Activated CD4-positive, alpha-beta T cell treated with anti-CD3 and anti-CD28 coated beads, Interleukin-10, Interleukin-2, amounts not matched to agents 100 ng/mL and 50 ng/mL, durations not matched to agents 16 hours and 8 hours (primary cell): ENCODE results near the gene ANKS4B.
A peak's percentile ranks its signal among the peaks of the same experiment; 100 is the strongest.
"Not testable (repeated sequence)": the region's sequence is repeated elsewhere in the genome, so short reads cannot be mapped to it uniquely, and the experiment has no call there.

ENCODE experiments used
- DNase-seq: peaks from one replicate; pipeline ENCODE4 v3.0.0-alpha.2; 2020

The ANKS4B gene

DNA sequence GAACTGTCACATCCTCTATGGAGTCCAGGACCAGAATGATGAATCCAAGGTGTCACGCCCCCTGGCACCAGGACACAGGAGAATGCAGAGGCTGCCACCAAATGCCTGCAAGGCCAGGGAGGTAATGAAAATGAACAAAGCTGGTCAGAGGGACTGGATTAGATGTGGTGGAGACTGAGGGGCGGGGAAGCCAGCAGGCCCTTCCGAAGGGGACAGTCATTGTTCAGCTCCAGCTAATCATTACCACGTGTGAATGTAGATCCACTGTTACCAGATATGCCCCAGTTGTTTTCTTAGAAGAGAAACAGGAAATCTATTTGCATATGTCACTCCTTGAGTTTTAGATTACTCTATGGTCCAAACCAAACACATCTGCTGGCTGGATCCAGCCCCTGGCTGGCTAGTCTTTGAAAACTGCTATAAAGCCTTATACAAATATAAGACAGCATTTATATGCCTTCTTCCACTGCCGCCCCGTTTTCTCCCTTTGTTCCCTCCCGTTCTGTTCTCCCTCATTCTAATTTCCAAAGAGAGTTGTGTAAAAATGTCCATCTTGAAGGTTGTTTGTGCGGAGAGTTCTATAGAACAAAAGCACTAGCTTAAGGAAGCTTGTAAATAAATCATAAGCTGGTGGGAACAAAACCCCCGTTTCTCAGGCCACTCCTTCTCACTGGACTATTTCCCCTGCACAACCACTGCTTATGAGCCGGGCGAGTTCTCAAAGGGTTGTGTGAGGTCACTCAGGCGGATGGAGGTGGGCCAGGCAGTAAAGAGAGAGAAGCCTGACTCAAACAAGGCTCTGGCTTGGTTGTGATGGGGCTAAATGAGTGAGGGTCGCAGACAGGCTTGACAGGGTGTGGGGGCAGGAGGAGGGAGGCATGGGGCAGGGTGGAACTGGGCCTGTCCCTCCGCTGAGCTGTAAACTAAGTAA lies 30.4 kb downstream of the ANKS4B start:
- DNase-seq, result no peak

DNA sequence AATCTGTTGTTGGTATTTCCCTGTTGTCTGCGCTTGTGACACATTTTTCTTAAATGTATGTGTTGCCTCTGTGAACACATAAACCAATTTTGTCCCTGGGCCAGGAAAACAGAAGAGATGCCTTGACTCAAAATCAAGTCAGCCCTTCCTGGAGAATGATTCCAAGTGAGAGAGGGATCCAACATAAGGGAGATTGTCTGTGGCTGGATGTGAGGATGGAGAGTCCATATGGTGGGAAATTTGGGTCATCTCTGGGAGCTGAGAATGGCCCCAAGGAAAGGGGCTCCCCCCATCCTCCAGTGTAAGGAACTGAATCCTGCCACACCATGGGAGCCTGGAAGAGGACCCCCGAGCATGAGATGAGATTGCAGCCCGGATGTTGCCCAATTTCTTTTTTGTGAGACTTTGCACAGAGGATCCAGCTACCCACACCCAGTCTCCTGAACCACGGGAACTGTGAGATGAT lies 31.1 kb downstream of the ANKS4B start:
- no peak for DNase-seq

GRCh38 chr16:21265104-21265837 lies 31.8 kb downstream of the ANKS4B start:
- no peak for DNase-seq

GRCh38 chr16:21267298-21267697 lies 33.8 kb downstream of the ANKS4B start:
- no peak for DNase-seq

GRCh38 chr16:21268236-21268635 lies 34.7 kb downstream of the ANKS4B start:
- no peak for DNase-seq

DNA sequence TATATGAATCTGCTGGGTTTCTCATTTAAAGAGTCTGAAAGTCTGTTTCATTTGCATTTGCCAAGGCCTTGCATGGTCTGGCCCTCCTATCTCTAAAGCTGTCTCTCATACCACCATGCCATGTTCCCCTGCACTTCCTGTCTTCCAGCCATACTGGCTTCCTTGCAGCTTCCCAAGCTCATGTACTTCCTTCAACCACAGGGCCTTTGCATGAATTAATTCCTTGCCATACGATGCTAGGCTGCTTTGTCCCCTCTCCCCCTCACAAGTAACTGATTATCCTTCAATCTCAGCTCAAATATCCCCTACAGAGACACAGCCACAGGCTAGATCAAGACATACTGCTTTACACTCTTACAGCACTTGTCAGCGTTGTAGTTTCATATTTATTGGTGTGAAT lies 38.8 kb downstream of the ANKS4B start:
- DNase-seq, result no peak

DNA sequence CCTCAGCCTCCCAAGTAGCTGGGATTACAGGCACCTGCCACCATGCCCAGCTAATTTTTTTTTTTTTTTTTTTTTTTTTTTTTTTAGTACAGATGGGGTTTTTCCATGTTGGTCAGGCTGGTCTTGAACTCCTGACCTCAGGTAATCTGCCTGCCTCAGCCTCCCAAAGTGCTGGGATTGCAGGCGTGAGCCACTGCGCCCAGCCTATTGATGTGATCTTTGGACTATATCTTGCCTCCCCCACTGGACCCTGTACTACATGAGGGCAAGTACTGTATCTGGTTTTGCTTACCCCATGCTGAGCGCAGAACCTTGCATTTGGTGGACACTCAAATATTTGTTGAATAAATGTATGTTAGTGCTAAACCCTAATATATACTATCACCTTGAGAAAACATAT lies 39.3 kb downstream of the ANKS4B start:
- not testable (repeated sequence) for DNase-seq

GRCh38 chr16:21274172-21274726 lies 40.8 kb downstream of the ANKS4B start:
- no peak for DNase-seq

DNA sequence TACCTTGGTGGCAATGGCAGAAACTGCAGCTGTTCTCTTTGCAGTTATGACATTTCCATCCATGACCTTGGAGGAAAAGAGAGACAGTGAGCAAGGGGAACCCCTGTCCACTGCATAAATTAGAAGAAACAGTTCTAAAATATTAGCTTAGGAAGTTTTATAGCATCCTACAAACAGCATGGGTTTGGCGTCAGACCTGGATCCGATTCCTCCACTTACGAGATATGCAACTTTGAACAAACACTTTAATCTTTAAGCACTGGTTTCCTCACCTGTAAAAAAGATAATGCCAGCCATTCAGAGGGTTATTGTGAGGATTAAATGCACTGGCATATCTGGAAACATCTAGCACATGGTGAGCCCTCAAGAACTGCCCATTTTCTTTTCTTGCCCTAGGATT lies 42.0 kb downstream of the ANKS4B start:
- no peak for DNase-seq

- no peak for DNase-seq
Observed at GRCh38 chr16:21276090-21276489, 42.6 kb downstream of the ANKS4B start.

- DNase-seq, result no peak
Observed at GRCh38 chr16:21277045-21277926, 43.8 kb downstream of the ANKS4B start.

- peak; percentile 52 for DNase-seq
Observed at GRCh38 chr16:21277927-21278706, 44.6 kb downstream of the ANKS4B start, which contains the start of gene CRYM. Gene CRYM (minus strand): TSS chr16:21278290. CDS start chr16:21278251, 39 bp downstream.

- no peak for DNase-seq
Observed at GRCh38 chr16:21279501-21279900, 46.0 kb downstream of the ANKS4B start.

GRCh38 chr16:21281698-21282389 lies 48.3 kb downstream of the ANKS4B start:
- DNase-seq, result no peak

GRCh38 chr16:21283521-21284289 lies 50.2 kb downstream of the ANKS4B start:
- no peak for DNase-seq

GRCh38 chr16:21284414-21284813 lies 50.9 kb downstream of the ANKS4B start:
- no peak for DNase-seq

- no peak for DNase-seq
Observed at GRCh38 chr16:21285314-21285713, 51.8 kb downstream of the ANKS4B start.

GRCh38 chr16:21289789-21290188 lies 56.3 kb downstream of the ANKS4B start:
- not testable (repeated sequence) for DNase-seq

- DNase-seq, result peak; percentile 80
Observed at GRCh38 chr16:21300309-21301167, 67.0 kb downstream of the ANKS4B start.
